ENCODE results near the gene GNB4.

- TF ChIP-seq EZH2 (IDR thresholded peaks at IDR 0.05; ENCODE audit: insufficient read depth, low read length) = no peak
- no peak for TF ChIP-seq CTCF (IDR thresholded peaks at IDR 0.05; ENCODE audit: insufficient read depth, low read depth, low read length)
Measured at GRCh38 chr3:179415377-179415776, 35.9 kb downstream of the GNB4 start.

Measured in astrocyte (in vitro differentiated cells and primary cell).